ACHN (cell line): ENCODE data around the gene C16orf95.
A peak's percentile ranks its signal among the peaks of the same experiment; 100 is the strongest.
"Not testable (repeated sequence)": the region's sequence is repeated elsewhere in the genome, so short reads cannot be mapped to it uniquely, and the experiment has no call there.

ENCODE experiments used
- DNase-seq: peaks from one replicate; pipeline ENCODE4 v3.0.0-alpha.2; 2015
- in situ Hi-C: cut with HindIII; loops from 2 replicates; pipeline ENCODE4 v1.10.0; 2017; ENCODE audit warnings: low sequenced_read_pairs, low pct_ligation_motif_present, low pct_unique_long_range_greater_than_20kb

The C16orf95 gene, protein sequence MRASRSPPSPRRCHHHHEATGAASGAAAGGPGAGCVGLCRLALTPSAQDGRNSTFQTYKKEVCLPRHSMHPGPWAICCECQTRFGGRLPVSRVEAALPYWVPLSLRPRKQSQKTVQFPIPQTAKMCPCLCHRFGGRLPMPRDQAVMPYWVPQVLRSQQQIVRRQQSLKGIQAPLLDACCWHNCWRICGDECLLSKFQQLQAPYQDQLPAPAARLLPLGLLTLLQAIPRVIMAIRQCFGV

DNA sequence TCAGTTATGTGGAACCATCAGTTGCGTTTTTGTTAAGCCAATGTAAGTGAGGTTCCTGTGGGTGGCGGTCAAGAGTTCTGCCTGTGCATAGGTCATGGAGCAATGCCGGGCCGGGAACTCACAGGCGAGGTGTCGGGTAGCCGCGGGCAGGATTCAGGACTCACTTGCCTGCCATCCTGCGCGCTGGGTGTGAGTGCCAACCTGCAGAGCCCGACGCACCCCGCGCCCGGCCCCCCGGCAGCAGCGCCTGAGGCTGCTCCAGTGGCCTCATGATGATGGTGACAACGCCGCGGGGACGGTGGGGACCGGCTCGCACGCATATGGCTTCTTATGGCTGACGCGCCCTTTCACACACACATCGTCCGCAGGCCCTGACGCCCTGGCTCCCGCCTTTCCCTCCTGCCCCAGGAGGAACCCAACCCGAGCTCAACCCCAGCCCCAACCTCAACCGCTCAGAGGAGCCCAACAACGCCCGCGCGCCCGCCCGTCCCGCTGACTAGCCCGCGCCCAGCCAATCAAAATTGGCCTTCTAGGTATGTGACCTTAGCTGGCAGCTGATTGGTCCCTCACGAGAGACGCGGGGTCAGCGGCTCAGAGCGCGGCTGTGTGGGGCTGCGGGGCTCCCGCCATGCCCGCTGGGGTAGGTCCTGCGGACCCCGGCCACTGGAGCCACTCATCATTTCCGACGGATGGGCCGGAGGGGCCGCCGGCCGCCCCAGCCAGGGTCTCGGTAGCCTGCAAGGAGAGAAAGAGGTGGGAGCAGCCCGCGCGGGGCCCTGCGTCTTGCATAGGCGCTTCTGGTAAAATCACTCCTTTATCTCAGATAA is at the start of gene C16orf95:
Gene C16orf95, minus strand, starts transcription at position 470 of the 827 bp plus-strand sequence. Its CDS starts 150 bp downstream, at position 320.
- peak; percentile 97 for DNase-seq
- in situ Hi-C loops: no loop called here

DNA sequence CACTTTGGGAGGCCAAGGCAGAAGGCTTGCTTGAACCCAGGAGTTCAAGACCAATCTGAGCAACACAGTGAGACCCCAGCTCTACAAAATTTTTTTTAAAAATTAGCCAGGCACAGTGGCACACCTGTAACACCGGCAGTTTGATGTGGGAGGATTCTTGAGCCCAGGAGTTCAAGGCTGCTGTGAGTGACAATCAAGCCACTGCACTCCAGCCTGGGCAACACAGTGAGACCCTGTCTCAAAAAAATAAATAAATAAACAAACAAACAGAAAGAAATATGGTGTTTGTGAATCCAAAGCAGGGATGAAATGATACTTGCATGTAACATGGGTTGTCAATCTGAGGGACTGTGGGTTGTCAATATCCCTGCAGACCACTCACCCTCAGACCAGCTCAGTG is 49.7 kb upstream of the C16orf95 start:
- in situ Hi-C loops: no loop called here

DNA sequence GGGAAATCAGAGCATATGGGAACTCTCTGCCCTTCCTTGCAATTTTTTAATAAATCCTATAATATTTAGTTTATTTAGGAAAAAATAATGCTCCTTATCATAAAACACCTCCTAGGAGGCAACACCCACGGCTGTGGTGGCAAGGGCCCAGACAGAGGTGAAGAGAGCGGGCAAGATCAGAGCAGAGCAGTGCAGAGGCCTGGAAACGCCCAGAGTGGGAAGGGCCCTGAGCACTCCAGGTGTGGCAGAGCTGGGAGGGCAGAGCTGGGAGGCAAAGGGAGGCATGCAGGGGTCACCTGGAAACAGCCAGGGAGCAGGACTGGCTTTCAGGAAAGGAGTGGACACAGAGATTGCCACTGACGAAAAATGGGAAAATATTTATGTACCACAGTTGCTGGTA is 49.1 kb upstream of the C16orf95 start:
- DNase-seq: no peak
- in situ Hi-C loops: no loop called here

More for the DNA sequence above, 49.7 kb upstream of the C16orf95 start:
- DNase-seq: no peak

DNA sequence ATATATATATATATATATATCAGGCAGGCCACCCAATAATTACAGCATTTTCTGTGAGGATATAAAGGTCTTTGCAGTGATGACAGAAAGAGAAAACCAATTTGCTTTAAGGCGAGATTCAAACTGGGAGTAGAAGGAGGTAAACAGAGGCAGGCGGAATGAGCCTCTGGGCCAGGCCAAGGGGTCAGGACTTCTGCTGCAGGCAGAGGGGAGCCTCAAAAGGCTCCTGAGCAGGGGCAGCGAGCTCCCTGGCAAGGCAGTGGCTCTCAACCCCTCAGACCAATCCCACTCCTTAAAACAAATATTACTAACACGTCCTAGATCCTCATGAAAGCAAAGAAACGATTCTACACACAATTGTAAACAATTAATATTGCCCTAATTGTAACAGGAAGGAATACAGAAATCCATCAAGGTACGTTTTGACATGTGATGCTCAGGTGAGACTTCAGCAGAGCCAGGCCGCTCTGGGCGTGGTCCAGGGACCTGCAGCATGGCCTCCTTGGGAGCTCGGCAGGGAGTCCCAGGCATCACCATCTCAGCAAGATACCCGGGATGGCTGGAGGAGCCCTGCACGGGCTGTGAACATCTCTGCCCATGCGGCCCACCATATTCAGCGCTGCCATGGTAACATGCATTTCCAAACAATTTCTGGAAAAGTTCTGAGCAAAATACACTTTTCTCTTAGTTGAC is 48.0 kb upstream of the C16orf95 start:
- in situ Hi-C loops: no loop called here

DNA sequence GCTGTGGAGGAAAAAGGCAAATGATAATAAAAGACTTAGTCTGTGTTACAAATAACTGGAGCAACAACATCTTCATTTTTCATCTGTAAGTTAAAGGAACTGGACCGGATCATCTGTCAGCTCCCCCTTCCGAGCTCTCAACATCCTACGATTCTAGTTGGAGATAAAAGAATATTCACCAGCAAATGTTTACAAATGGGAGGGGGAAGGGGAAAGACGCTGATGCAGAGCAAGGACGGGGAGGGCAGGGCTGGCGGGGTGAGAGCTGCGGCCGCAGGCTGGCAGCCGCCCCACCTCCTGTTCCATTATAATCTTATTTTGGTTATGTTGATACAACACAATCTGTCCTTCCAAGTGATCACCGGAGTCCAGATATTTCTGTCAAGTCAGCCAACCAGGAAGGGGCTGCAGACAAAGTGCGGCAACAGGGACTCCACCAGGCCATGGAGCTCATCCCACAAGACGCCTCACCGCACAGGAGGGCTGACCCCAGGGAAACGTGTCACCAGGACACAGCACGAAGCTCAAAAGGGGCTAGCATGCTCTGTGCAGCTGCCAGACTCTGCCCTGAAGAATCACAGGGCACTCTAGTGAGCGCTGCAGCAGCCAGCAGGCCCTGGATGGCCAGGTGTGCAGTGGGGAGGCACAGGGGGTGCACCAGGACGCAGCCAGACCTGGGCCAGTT is 46.7 kb upstream of the C16orf95 start:
- in situ Hi-C loops: no loop called here
- no peak for DNase-seq

More for the DNA sequence above, 48.0 kb upstream of the C16orf95 start:
- no peak for DNase-seq

DNA sequence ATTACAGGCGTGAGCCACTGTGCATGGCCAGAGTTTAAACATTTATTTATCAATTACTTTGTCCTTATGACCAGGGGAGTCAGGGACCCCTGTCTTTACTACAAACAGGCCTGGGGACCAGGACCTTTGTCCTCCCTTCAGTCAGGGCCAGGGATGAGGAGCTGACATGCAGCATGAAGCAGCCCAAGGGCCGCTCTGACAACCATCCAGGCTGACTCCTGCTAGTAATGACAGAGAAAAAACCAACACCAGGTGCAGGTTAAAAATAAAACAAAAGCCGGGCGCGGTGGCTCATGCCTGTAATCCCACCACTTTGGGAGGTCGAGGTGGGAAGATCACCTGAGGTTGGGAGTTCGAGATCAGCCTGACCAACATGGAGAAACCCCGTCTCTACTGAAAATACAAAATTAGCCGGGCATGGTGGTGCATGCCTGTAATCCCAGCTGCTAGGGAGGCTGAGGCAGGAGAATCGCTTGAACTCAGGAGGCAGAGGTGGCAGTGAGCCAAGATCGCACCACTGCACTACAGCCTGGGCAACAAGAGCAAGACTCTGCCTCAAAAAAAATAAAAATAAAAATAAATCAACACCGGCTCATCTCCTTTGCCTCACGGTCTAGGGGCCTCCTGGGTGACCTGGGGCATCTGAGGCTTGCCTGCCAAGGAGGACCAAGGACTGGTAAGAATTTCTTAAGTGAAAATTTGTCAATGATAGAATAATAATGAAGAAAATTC is 45.8 kb upstream of the C16orf95 start:
- DNase-seq, in situ Hi-C loops: not testable (repeated sequence)

DNA sequence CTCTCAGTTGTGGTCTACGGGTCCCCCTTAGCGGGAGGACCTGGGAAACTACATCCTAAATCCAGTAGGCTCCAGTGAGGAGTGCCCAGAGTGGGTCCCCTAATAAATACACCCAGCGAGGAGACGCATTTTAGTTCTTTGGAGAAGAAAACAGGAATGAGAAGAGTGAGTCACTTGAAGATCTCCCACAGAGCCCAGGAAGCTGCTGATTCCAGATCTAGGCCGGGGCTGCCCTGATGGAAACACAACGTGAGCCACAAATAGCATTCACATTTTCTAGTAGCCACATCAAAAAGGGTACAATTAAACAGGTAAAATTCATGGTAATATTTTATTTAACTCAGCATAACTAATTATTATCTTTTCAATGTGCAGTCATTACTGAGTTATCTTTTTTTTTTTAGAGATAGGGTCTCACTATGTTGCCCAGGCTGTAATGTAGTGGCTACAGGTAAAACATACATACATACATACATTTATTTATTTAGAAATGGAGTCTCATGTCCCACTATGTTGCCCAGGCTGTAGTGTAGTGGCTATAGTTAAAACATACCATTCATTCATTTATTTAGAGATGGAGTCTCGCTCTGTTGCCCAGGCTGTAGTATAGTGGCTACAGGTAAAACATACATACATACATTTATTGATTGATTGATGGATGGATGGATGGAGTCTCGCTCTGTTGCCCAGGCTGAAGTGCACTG is 44.9 kb upstream of the C16orf95 start:
- in situ Hi-C loops: no loop called here

DNA sequence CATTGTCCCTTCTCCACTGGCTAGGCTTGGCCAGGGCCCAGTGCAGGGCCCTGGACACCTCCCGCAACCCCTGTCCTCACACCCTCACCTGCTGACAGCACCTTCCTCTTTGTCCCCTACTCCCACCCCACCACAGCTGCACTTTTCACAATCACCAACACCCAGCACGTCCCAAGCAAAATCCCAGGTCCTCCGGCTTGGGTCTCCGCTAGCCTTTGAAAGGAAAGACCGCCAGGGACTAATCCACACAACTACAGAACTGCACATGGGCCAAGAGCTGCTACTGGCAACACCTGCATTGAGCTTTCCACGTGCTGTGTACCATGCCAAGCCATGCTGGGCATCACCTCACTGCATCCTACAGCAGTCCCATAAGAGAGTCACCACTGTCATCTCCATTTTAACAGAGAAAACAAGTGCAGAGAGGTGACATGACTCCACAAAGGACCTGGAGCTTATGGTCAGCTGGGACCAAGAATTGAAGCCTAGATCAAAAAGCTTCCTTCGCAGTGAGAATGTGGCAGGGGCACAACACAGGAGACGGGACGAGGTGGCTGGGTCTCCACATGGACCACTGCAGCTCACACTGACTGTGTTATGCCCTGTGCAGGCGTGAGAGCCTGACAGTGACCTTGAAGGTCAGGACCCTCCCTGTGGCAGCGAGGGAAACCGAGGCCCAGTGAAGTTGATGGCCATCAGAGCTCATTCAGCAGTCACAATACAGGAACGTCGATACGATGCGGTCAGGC is 43.8 kb upstream of the C16orf95 start:
- in situ Hi-C loops: no loop called here
- DNase-seq: no peak

More for the DNA sequence above, 44.9 kb upstream of the C16orf95 start:
- DNase-seq: no peak

DNA sequence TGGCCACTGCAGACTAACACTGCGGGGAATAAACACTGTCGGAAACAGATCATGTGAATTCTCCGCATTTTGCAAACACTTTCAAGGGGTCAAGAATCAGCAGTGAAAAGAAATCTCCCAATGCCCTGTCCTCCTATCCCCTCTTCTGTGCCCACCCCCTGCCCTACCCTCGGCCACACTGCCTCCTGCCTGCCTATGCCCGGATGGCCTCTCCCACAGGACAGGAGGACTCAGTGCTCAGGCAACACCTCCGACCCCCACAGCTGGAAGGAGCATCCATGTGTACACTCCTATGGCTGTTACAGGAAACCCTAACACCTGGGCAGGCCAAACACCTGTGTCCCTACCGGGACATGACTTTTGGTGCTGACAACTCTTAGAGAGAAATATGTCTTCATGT is 41.9 kb upstream of the C16orf95 start:
- no peak for DNase-seq
- in situ Hi-C loops: no loop called here

DNA sequence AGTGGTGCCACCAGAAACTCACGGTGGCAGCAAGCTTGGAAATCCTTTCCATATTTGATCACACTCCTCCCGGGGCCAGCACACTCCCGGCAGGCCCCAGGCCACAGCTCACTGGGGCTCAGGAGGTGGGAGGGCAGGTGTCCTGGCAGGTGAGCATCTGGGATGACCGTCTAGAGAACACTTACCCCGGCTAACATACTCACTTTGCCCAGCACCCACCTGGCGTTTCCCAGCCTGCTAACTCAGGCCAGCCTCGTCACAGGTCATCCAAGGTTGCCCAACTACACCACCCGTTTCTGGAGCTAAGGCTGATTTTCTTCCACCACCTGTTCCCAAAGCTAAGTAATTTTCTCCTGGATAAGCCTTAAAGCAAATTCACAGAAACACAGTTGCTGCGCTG is 41.5 kb upstream of the C16orf95 start:
- no peak for DNase-seq

DNA sequence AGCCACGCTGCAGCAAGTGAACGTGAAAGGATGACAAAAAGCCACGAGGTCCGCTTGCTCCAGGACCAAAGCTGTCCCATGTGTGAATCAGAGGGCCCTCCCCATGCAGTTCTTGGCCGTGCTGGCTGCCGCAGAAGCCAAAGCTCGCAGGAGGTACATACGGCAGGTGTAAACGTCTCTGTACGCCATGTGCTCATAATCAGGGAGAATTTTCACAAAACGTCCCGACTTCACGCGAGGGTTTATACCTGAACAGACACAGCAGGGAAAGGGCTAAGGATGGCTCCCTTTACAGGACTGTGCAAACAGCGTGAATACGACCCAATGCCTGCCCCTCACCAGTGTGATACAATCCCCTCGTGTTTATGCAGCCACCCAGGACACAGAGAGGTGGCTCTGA is 41.1 kb upstream of the C16orf95 start:
- DNase-seq: no peak
- in situ Hi-C loops: no loop called here

More for the DNA sequence above, 41.5 kb upstream of the C16orf95 start:
- in situ Hi-C loops: no loop called here

DNA sequence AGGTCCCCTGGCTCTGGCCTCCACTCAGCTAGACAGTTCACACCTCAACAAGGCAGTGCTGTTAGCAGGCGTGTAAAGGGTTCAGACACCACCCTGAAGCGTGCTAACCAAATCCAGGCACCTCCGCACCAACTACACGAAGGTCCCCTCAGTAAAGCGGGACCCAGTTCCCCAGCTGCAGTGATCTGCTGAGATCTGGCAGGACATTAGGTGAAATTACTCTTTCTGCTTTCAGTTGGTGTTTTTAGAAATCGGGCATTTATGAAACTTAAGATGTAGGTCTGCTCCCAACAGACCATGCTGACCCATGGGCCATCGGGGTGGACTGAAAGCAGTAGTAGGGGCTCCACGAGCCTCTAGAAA is 39.3 kb upstream of the C16orf95 start:
- in situ Hi-C loops: no loop called here
- no peak for DNase-seq

DNA sequence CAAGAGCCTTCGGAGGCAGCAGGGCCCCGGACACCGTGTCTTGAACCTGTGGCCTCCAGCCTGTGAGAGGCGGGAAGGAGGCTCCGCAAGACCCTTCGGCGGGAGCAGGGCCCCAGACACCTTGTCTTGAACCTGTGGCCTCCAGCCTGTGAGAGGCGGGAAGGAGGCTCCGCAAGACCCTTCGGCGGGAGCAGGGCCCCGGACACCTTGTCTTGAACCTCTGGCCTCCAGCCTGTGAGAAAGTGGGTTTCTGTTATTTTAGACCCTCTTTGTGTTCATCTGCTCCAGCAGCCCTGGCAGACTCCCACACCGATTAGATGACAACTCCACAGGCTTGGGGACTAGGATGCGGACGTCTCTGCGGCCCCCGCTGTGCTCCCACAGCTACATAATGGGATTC is 36.4 kb upstream of the C16orf95 start:
- no peak for DNase-seq
- in situ Hi-C loops: no loop called here

DNA sequence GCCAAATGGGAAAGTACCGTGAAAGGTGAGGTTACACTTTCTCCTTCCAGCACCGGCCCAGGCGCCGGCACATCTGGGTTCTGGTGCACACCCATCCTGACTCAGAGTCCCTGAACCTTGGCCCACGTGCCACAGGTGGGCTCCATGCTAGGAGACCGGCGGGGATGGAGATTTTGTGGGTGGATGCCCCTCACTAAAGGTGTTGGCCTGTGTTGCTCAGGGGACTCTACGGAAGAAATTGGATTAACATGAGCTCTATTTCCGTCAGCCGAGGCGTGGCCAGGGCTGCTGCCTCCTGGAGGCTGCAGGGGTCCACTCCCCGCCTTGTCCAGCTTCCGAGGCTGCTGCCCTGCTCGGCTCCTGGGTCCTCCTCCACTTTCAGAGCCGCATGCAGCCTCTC is 35.6 kb upstream of the C16orf95 start:
- in situ Hi-C loops: no loop called here
- DNase-seq: no peak

DNA sequence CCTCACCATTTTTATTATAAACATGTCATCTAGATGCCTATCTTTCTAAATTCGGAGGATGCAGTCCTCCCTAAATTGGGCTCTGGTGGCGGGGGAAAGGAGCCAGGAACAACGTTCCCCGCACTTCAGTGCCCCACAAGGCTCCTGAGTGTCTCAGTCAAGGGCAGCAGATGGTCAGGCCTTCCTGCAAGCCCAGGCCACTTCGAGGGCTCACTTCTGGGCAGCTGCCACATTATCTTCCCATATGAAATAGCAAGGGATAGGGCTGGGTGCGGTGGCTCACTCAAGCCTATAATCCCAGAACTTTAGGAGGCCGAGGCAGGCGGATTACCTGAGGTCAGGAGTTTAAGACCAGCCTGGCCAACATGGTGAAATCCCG is 34.1 kb upstream of the C16orf95 start:
- in situ Hi-C loops: no loop called here
- DNase-seq: no peak

DNA sequence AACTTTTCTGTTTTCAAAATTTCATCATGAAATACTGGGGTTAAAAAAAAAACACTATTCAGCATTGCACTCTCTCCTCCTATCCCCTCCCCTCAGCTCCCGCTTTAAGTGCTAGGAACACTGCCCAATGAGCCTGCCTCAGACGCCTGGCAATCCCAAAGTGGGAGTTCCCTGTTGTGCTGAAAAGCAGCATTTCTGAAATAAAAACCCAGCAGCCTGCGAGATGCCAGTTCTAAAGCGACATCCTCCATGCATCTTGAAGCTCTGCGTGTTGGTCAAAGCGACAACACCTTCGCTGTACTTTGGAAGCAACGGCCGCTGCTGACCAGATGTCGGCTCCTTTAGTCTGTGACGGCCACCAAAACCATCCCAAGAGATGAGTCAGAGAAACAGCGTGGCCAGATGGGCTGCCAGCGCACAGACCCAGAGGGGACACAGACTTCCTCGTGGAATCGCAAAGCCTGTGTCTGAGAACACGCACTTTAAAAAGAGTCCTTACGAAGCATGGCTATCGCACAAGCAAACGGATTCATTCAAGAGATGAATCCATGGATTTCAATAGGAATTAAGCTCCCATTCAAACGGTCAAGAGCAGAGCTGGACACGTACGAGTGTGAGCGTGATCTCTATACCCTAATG is 33.6 kb upstream of the C16orf95 start:
- no peak for DNase-seq
- in situ Hi-C loops: no loop called here

DNA sequence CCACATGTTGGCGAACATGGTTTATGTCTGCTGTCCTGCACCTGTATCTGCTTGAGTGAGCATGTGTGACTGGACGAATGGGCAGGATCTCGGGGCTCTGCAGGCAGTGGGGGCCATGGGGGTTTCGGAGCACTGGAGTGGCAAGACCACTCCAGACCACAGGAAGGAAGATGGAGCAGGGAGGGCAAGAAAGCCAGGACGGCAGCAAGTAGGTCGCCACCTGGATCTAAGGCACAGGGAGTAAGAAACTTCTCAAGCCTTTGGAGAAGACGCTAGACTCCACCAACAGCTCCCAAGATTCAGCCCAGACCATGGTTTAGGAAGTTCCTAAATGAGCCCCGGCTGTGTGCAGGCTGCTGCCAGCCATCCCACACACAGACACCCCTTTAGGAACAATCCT is 32.8 kb upstream of the C16orf95 start:
- DNase-seq: no peak

More for the DNA sequence above, 32.8 kb upstream of the C16orf95 start:
- in situ Hi-C loops: no loop called here
